Subcutaneous abdominal adipose tissue (tissue), 5 donors: ENCODE data around the gene RTN4RL2.

Source experiments
- H3K27ac ChIP-seq: one replicate; pipeline ENCODE4 v1.7.0; 2013; ENCODE audit warnings: low read depth, mild to moderate bottlenecking, inconsistent platforms, low read length, moderate library complexity
- H3K27me3 ChIP-seq, 5 donors: one replicate each; pipeline ENCODE4 v1.7.0; 2013; ENCODE audit warnings: low read length in 5 of 5, inconsistent platforms in 1 of 5; ENCODE audit not compliant: control insufficient read depth in 5 of 5, insufficient read depth in 4 of 5
- H3K36me3 ChIP-seq, 5 donors: one replicate each; pipeline ENCODE4 v1.7.0; 2013; ENCODE audit warnings: low read length in 5 of 5; ENCODE audit not compliant: control insufficient read depth in 5 of 5, insufficient read depth in 5 of 5
- H3K4me1 ChIP-seq, 5 donors: one replicate each; pipeline ENCODE4 v1.7.0; 2013; ENCODE audit warnings: low read length in 5 of 5, mild to moderate bottlenecking in 3 of 5, moderate library complexity in 1 of 5; ENCODE audit not compliant: control insufficient read depth in 5 of 5, insufficient read depth in 5 of 5
- H3K4me3 ChIP-seq, 5 donors: one replicate each; pipeline ENCODE4 v1.7.0; 2013; ENCODE audit warnings: low read length in 5 of 5, low read depth in 1 of 5
- H3K9ac ChIP-seq, 5 donors: one replicate each; pipeline ENCODE4 v1.7.0; 2013; ENCODE audit warnings: low read length in 5 of 5, mild to moderate bottlenecking in 4 of 5, moderate library complexity in 3 of 5
- H3K9me3 ChIP-seq, 5 donors: one replicate each; pipeline ENCODE4 v1.7.0; 2013; ENCODE audit warnings: low read length in 5 of 5; ENCODE audit not compliant: control insufficient read depth in 5 of 5
- donor health status: healthy.
- donor health status: healthy.
- donor health status: healthy.
- donor health status: healthy.
- donor health status: healthy.

RTN4RL2 gene

DNA sequence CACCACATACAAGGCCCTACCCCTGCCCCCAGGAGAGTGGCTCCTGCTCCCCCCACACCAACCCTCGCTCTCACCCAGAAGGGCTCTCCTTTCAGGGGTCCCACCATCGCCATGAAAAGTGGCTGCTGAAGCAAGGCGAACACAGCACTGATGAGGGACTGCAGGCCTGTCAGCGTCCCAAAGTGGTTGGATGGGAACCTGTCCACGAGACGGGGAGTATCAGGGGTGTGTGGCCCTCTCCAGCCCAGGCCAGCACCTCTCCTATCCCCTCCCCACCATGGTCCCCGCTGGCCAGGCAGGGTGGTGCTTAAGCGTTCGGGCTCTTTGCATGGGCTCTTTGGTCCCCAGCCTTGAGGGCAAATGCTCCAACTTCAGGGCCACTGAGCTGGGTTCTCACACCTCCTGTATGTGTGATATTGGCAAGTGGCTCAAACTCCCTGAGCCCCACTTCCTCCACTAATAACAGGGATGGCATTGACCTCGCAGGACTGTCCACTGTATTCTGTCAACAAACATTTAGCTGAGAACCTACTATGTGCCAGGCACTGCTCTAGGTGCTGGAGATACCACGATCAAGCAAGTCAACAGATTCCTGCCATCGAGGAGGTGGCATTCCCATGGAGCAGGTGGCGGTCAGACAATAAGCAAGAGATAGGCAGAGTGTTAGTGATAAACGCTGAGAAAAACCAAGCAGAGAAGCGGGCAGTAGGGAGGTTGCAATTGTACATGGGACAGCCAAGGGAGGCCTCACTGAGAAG is 26.9 kb downstream of the RTN4RL2 start:
- Histone ChIP-seq H3K36me3 (peaks cover 0 to 64% (median 59%) of the 10 kb centered on the region in 5 donors), H3K4me1 (peaks cover 2 to 18% (median 14%) of the 10 kb centered on the region in 5 donors), H3K9me3 (no peaks in the 10 kb centered on the region), H3K27me3 (peaks cover under 1 to 13% (median 5%) of the 10 kb centered on the region in 5 donors), H3K27ac (no peak overlapping the region), H3K4me3 (no peak overlapping the region), H3K9ac (no peak overlapping the region)

DNA sequence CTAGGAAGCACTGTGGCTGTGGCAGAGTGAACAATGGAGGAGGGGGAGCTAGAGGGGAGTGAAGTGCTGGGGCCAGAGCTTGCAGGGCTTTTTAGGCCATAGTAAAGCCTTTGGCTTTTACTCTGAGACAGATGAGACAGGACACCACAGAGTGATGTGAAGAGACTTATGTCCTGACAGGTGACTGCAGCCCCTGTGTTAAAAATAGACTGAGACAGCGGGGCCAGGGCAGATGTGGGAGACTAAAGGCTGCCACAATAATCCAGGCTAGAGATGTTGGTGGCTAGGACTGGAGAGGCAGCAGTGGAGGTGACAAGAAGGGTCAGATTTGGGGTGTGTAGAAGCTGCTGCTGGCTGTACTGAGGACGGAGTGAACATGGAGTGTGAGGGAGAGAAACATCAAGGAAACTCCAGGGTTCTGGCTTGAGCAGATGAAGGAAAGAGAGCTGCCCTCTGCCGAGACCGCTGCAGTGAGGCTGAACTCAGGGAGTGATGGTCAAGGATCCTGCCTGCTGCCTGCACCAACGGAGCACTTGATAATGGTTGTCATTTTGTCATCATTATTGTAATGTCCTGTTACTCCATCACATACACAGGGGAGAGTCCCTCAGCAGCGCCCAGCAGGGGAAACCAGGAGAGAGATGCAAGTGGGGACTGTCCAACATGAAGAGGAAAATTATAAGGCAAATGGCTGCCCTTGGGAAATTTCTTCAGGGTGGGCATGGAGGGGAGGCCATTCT is 27.8 kb downstream of the RTN4RL2 start:
- H3K9me3 ChIP-seq = no peaks in the 10 kb centered on the region
- peaks cover 0 to 64% (median 59%) of the 10 kb centered on the region in 5 donors for H3K36me3 ChIP-seq
- H3K4me3 ChIP-seq = no peak overlapping the region
- no peak overlapping the region for H3K27ac ChIP-seq
- no peak overlapping the region for H3K9ac ChIP-seq
- peaks cover 2 to 9% (median 7%) of the 10 kb centered on the region in 5 donors for H3K4me1 ChIP-seq
- H3K27me3 ChIP-seq = peaks cover 0 to 6% (median 3%) of the 10 kb centered on the region in 5 donors

DNA sequence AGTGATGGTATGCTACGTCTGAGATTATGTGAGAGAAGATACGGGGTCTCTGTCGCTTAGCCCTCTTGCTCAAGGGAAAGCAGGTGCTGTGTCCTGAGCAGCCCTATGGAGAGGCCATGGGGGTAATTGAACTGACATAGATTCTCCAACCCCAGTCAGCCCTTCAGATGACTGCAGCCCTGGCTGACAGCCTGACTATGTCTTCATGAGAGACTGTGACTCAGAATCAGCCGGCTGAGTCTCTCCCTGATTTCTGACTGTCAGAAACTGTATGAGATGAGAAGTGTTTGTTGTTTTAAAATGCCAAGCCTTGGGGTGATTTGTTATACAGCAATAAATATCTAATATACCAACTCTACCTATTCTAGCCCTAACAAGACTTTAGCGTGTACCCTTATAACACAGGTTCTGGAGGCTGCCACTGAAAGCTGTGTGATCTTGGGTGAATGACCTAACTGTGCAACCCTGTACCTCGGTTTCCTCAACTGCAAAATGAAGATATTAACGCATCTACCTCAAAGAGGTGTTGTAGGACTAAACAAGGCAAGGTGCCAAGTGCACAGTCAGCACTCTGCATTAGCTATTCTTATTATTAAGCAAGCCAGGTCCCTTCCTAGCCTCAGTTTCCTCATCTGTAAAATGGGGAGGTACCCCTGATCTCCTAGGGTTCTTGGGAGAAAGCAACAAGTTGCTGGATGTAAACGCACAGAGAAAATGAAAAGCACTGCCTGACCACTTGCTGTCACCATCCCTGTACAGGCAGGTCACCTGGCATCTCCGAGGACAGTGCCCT is 30.3 kb downstream of the RTN4RL2 start:
- no peak overlapping the region for H3K4me3 ChIP-seq
- no peaks in the 10 kb centered on the region for H3K27me3 ChIP-seq
- no peak overlapping the region for H3K27ac ChIP-seq
- H3K9me3 ChIP-seq = no peaks in the 10 kb centered on the region
- H3K9ac ChIP-seq = no peak overlapping the region
- H3K4me1 ChIP-seq = peaks cover 2 to 11% (median 7%) of the 10 kb centered on the region in 5 donors
- H3K36me3 ChIP-seq = peaks cover 0 to 58% (median 49%) of the 10 kb centered on the region in 5 donors

DNA sequence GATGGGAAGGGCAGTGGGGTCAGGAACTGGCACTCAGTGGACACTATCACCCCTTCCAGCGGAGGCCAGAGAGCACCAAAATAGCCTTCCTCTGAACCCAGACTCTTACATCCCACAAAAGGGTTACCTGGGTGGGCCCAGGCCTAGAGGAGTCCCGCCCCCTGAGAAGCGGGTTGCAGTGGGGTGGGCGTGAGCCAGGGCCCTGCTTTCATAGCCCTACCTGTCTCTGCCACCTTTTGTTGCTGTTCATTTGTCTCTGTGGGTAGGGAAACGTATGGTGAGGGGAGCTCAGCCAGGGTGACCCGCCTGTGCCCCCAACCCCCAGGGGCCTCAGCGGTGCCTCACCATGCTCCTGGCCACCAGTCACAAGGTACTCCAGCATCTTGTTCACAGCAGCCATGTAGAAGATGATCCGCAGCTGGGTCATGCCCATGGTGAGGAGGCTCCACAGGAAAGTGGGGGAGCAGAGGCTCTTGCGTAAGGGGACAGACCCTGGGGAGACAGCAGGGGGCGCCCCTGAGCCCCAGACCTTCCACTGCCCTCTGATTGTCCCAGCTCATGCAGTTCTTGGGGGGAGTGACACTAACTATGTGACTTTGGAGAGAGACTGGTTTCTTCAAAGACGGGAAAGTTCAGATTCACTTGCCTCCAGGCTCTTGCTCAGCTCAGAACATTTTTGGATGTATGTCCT is 31.2 kb downstream of the RTN4RL2 start:
- H3K9me3 ChIP-seq = no peaks in the 10 kb centered on the region
- H3K9ac ChIP-seq = no peak overlapping the region
- H3K36me3 ChIP-seq = peaks cover 0 to 58% (median 50%) of the 10 kb centered on the region in 5 donors
- H3K4me1 ChIP-seq = peaks cover 2 to 11% (median 7%) of the 10 kb centered on the region in 5 donors
- no peak overlapping the region for H3K4me3 ChIP-seq
- no peaks in the 10 kb centered on the region for H3K27me3 ChIP-seq
- no peak overlapping the region for H3K27ac ChIP-seq

DNA sequence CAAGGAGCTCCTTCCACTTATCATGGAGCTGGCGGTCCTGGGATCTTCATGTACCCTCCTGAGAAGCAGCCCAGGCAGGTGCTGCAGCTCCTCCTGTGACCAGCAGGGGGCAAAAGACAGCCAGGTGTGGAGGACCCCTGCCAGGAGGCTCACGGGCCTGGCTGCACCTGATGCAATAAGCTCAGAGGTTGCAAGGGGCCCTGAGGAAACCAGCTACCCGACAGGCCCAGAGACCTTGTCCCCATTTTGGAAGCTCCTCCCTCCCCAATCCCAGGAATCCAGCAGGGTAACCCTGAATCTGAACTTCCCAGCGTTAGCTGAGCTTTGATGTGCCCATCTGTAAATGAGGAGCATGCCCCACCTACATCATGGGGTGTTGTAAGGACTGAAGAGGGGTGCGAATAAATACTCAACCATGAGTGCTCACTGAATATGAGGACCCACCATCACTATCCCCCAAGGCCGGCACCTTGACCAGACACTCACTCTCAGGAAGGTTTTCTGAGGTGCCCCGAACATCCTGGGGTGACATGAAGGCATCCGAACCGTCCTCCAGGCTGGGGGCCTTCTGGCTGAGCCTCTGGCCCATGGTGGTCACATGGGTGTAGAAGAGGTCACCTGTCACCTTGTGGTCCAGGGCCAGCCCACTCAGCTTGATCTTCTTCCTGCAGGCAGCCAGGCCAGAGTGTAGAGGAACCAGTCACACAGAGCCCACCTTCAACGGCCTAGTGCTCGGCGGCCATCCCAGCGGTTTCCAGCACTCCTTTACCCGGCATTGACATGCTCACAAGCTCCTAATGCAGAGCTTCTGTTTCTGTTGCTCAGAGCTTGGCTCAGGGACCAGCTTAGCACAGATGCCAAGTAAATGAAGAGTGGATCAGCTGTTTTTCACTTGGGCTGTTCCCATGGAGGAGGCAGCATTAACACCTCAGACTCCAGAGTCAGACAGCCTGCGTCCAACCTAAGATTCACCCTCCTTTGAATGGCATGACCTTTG is 33.5 kb downstream of the RTN4RL2 start:
- no peaks in the 10 kb centered on the region for H3K9me3 ChIP-seq
- H3K4me1 ChIP-seq = peaks cover 2 to 17% (median 10%) of the 10 kb centered on the region in 5 donors
- no peaks in the 10 kb centered on the region for H3K27me3 ChIP-seq
- peaks cover 0 to 43% (median 30%) of the 10 kb centered on the region in 5 donors for H3K36me3 ChIP-seq
- no peak overlapping the region for H3K9ac ChIP-seq
- no peak overlapping the region for H3K27ac ChIP-seq
- H3K4me3 ChIP-seq = peak overlapping the region in 1 of 5 donors; percentile 17

DNA sequence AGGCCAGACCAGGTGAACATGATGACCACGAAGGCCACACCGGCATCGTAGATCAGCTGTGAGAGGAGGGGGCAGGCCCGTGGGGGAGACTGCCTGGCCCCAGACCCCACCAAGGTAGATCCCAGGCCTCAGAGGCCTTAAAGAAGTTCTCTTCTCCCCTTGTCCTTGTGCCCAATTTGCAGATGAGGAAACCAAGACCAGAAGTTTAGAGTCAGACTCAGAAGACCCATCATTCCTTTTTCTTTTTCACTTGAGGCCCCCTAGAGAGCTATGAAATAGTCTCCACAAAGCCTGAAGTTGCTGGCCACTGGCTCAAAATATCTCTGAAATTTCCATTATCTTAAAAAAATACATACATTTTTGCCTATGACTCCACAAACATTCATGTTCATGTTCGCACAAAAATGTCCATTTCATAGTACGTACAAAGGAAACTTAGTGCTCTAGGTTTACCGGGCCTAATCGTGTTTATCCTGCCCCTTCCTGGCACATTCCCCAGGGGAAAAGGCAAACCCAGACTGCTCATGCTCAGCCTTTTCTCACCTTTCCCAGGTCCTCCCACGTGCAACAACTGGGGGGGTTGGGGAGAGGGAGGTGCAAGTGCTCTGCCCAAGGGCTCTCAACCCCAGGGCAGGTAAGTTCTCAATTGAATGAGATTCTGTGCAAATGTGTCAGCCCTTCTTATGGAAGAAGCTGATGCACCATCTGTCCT is 35.9 kb downstream of the RTN4RL2 start:
- H3K4me3 ChIP-seq = no peak overlapping the region
- H3K9ac ChIP-seq = no peak overlapping the region

DNA sequence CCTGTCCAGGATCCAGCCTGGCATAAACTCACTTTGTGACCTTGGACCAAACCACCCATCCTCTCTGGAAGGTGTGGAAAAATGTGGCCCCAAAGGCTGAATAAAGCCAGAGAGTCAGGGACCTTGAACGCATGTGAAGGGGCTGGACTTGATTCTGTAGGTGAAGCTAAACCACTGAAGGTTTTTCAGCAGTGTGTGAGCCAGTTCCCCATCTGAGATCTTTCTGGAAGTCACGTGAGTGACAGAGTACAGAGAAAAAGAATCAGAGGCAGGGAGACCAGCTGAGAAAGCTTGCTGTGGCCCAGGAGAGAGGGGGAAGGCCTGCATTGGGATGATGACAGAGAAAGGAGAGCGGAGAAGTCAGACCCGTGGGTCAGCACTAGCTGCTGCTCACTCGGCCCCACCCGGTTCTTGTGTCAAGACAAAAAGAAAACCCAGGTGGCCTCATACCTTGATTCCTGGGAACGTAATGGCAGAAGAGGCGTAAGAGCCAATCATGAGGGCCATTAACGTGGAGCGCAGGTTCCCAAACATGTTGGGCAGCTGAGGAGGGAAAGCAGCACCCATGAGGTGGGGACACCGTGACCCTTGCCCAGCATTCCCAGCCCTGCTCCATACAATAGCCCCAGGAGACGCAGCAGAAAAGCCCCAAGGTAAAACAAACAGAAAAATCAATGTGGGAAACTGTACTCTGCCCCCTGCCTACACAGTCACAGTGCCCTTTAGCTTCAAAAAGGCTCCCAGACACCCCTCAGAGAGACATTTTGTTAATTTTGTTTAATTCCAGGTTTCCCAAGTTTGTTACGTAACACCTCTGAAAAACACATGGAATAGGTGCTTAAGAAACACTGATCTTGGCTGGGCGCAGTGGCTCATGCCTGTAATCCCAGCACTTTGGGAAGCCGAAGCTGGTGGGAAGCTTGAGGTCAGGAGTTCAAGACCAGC is 37.2 kb downstream of the RTN4RL2 start:
- Histone ChIP-seq H3K36me3 (peaks cover 0 to 26% (median 13%) of the 10 kb centered on the region in 5 donors), H3K4me1 (peaks cover 3 to 41% (median 26%) of the 10 kb centered on the region in 5 donors), H3K27me3 (no peaks in the 10 kb centered on the region), H3K9me3 (no peaks in the 10 kb centered on the region), H3K9ac (no peak overlapping the region), H3K4me3 (no peak overlapping the region), H3K27ac (no peak overlapping the region)

More for the DNA sequence above, 35.9 kb downstream of the RTN4RL2 start:
- H3K36me3 ChIP-seq = peaks cover 0 to 26% (median 15%) of the 10 kb centered on the region in 5 donors
- no peaks in the 10 kb centered on the region for H3K27me3 ChIP-seq
- no peak overlapping the region for H3K27ac ChIP-seq
- peaks cover 3 to 31% (median 25%) of the 10 kb centered on the region in 5 donors for H3K4me1 ChIP-seq
- no peaks in the 10 kb centered on the region for H3K9me3 ChIP-seq

DNA sequence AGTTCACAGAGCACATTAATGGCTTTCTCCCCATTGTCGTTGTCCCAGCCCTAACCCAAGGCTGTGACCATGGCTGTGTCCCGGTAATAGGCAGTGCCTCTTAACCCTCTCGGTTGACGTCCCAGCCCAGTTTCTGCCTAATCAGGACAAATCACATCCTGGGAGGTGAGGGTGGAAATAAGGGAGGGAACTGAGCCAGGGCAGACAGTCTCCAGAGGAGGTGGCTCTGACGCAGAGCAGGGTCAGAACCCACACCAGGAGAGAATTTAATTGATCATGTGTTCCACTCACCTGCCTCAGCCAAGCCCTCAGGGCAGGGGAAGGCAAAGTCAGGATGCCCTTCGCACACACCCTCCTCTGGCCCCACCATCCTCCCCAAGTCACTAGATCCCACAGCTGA is 38.2 kb downstream of the RTN4RL2 start:
- Histone ChIP-seq H3K4me3 (no peak overlapping the region), H3K9ac (peak overlapping the region in 2 of 5 donors; percentile 5 to 48), H3K36me3 (peaks cover 0 to 26% (median 13%) of the 10 kb centered on the region in 5 donors), H3K9me3 (no peaks in the 10 kb centered on the region), H3K27me3 (no peaks in the 10 kb centered on the region), H3K4me1 (peaks cover 3 to 38% (median 26%) of the 10 kb centered on the region in 5 donors), H3K27ac (no peak overlapping the region)
